GM18517 (cell line): ENCODE results near the gene PLCH1.

Source experiments
- ATAC-seq: cut with Tn5 transposase; IDR thresholded peaks from one replicate; pipeline ENCODE4 v1.9.1; 2021; ENCODE audit warnings: mild to moderate bottlenecking, moderate library complexity; ENCODE audit not compliant: unreplicated experiment

PLCH1 gene

GRCh38 chr3:155688481-155688880, 56.4 kb downstream of the PLCH1 start:
- ATAC-seq = no peak

- no peak for ATAC-seq
Observed at GRCh38 chr3:155683344-155683720, 61.5 kb downstream of the PLCH1 start.

- no peak for ATAC-seq
Observed at GRCh38 chr3:155682426-155683343, 62.2 kb downstream of the PLCH1 start.

- ATAC-seq = no peak
Observed at GRCh38 chr3:155676252-155676981, 68.5 kb downstream of the PLCH1 start.

GRCh38 chr3:155675094-155675493, 69.8 kb downstream of the PLCH1 start:
- ATAC-seq = no peak

- ATAC-seq = no peak
Observed at GRCh38 chr3:155673421-155673820, 71.5 kb downstream of the PLCH1 start.

GRCh38 chr3:155670335-155670734, 74.5 kb downstream of the PLCH1 start:
- no peak for ATAC-seq

- ATAC-seq = no peak
Observed at GRCh38 chr3:155667988-155668387, 76.9 kb downstream of the PLCH1 start.

- no peak for ATAC-seq
Observed at GRCh38 chr3:155664925-155665695, 79.8 kb downstream of the PLCH1 start.

GRCh38 chr3:155663467-155664212, 81.2 kb downstream of the PLCH1 start:
- ATAC-seq = no peak

- ATAC-seq = no peak
Observed at GRCh38 chr3:155661760-155662159, 83.1 kb downstream of the PLCH1 start.

GRCh38 chr3:155661042-155661441, 83.8 kb downstream of the PLCH1 start:
- no peak for ATAC-seq

- ATAC-seq = no peak
Observed at GRCh38 chr3:155658671-155659261, 86.1 kb downstream of the PLCH1 start.

- ATAC-seq = no peak
Observed at GRCh38 chr3:155658006-155658405, 86.9 kb downstream of the PLCH1 start.

GRCh38 chr3:155657161-155657560, 87.7 kb downstream of the PLCH1 start:
- ATAC-seq = no peak

GRCh38 chr3:155656466-155656865, 88.4 kb downstream of the PLCH1 start:
- no peak for ATAC-seq

GRCh38 chr3:155651489-155652218, 93.2 kb downstream of the PLCH1 start:
- ATAC-seq = no peak

- no peak for ATAC-seq
Observed at GRCh38 chr3:155648013-155648591, 96.8 kb downstream of the PLCH1 start.

GRCh38 chr3:155647206-155647605, 97.7 kb downstream of the PLCH1 start:
- no peak for ATAC-seq
